ENCODE results near the gene HSBP1L1. TPM values are rescaled to one million over a fixed set of nuclear protein-coding genes. Genes with fewer than 3 reads are reported as not detected.

HSBP1L1 gene
- total RNA-seq, 1 experiment from 2014 or later = 25.7 TPM

GRCh38 chr18:79936641-79937040, 27.8 kb upstream of the HSBP1L1 start:
- no peaks in the 10 kb centered on the region for H3K36me3 ChIP-seq (ENCODE audit: control insufficient read depth, insufficient read depth, low read length)
- no peak for DNase-seq

GRCh38 chr18:79937103-79937860, 27.2 kb upstream of the HSBP1L1 start:
- no peaks in the 10 kb centered on the region for H3K27me3 ChIP-seq (replicated peaks; ENCODE audit: control insufficient read depth, insufficient read depth, low read length)
- no peak for DNase-seq
- POLR2A ChIA-PET = no interaction called here
- Mint-ChIP-seq H3K27ac (ENCODE audit: unreplicated experiment) (no peak overlapping the region), H3K36me3 (ENCODE audit: insufficient read depth, unreplicated experiment) (peaks cover 8% of the 10 kb centered on the region), H3K27me3 (ENCODE audit: insufficient read depth, unreplicated experiment) (no peaks in the 10 kb centered on the region), H3K4me3 (ENCODE audit: unreplicated experiment) (no peak overlapping the region), H3K4me1 (ENCODE audit: low read depth, unreplicated experiment) (peaks cover 7% of the 10 kb centered on the region), H3K9me3 (ENCODE audit: unreplicated experiment) (no peaks in the 10 kb centered on the region)
- CTCF ChIA-PET = interaction anchor here (0.6 kb wide), 1 partner anchor 15 kb away, joined by 4 read pairs; no protein-coding TSS in a partner anchor
- no peak overlapping the region for H3K4me3 ChIP-seq (ENCODE audit: low read depth, low read length)
- H3K9me3 ChIP-seq = no peaks in the 10 kb centered on the region
- BruUV-seq (replicated peaks) = no TSS peak
- peaks cover 6% of the 10 kb centered on the region for H3K4me1 ChIP-seq
- intact Hi-C loops (cut with micrococcal nuclease; ENCODE audit: unreplicated experiment) = no loop called here
- TF ChIP-seq, protein P1, sequence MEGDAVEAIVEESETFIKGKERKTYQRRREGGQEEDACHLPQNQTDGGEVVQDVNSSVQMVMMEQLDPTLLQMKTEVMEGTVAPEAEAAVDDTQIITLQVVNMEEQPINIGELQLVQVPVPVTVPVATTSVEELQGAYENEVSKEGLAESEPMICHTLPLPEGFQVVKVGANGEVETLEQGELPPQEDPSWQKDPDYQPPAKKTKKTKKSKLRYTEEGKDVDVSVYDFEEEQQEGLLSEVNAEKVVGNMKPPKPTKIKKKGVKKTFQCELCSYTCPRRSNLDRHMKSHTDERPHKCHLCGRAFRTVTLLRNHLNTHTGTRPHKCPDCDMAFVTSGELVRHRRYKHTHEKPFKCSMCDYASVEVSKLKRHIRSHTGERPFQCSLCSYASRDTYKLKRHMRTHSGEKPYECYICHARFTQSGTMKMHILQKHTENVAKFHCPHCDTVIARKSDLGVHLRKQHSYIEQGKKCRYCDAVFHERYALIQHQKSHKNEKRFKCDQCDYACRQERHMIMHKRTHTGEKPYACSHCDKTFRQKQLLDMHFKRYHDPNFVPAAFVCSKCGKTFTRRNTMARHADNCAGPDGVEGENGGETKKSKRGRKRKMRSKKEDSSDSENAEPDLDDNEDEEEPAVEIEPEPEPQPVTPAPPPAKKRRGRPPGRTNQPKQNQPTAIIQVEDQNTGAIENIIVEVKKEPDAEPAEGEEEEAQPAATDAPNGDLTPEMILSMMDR (IDR thresholded peaks at IDR 0.05; ENCODE audit: insufficient read depth in 1 of 2, low read depth in 1 of 2, low read length in 1 of 2, severe bottlenecking in 1 of 2, unreplicated experiment in 1 of 2) = no peak
- H3K36me3 ChIP-seq (ENCODE audit: control insufficient read depth, insufficient read depth, low read length) = no peaks in the 10 kb centered on the region

More at GRCh38 chr18:79936641-79937040, 27.8 kb upstream of the HSBP1L1 start:
- POLR2A ChIA-PET = no interaction called here
- Histone ChIP-seq H3K9me3 (no peaks in the 10 kb centered on the region), H3K4me1 (peaks cover 6% of the 10 kb centered on the region), H3K4me3 (ENCODE audit: low read depth, low read length) (no peak overlapping the region), H3K27me3 (replicated peaks; ENCODE audit: control insufficient read depth, insufficient read depth, low read length) (no peaks in the 10 kb centered on the region)
- Mint-ChIP-seq H3K27ac (ENCODE audit: unreplicated experiment) (no peak overlapping the region), H3K4me3 (ENCODE audit: unreplicated experiment) (no peak overlapping the region), H3K27me3 (ENCODE audit: insufficient read depth, unreplicated experiment) (no peaks in the 10 kb centered on the region), H3K36me3 (ENCODE audit: insufficient read depth, unreplicated experiment) (peaks cover 8% of the 10 kb centered on the region), H3K4me1 (ENCODE audit: low read depth, unreplicated experiment) (peaks cover 7% of the 10 kb centered on the region), H3K9me3 (ENCODE audit: unreplicated experiment) (no peaks in the 10 kb centered on the region)
- no TSS peak for BruUV-seq (replicated peaks)
- intact Hi-C loops (cut with micrococcal nuclease; ENCODE audit: unreplicated experiment) = no loop called here
- CTCF ChIA-PET = interaction anchor here (0.6 kb wide), 1 partner anchor 15 kb away, joined by 4 read pairs; no protein-coding TSS in a partner anchor
- TF ChIP-seq, protein P1 (IDR thresholded peaks at IDR 0.05; ENCODE audit: insufficient read depth in 1 of 2, low read depth in 1 of 2, low read length in 1 of 2, severe bottlenecking in 1 of 2, unreplicated experiment in 1 of 2) = no peak

DNA sequence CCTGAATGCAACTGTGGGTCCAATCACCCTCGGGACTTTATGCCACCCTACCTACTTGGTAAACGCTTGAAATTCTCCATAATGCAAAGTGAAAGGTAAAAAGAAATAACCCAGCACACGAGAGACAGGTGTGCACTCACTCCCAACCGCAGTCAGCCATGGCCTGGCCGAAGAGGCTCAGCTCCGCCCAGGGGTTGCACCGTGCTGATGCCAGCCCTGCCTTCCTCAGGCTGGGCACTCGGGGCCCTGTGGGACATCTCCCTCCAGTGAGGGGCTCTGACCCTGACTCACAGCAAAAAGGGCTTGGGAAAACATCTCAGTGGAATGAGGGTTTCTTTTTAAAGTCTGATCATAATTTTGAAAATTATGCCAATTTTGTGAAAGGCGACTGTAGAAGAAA, 26.2 kb upstream of the HSBP1L1 start:
- H3K36me3 Mint-ChIP-seq (ENCODE audit: insufficient read depth, unreplicated experiment) = peaks cover 8% of the 10 kb centered on the region
- no peaks in the 10 kb centered on the region for H3K27me3 ChIP-seq (replicated peaks; ENCODE audit: control insufficient read depth, insufficient read depth, low read length)
- no peak overlapping the region for H3K27ac Mint-ChIP-seq (ENCODE audit: unreplicated experiment)
- no peak for DNase-seq
- TF ChIP-seq, protein P1 (IDR thresholded peaks at IDR 0.05; ENCODE audit: insufficient read depth in 1 of 2, low read depth in 1 of 2, low read length in 1 of 2, severe bottlenecking in 1 of 2, unreplicated experiment in 1 of 2) = no peak
- no TSS peak for BruUV-seq (replicated peaks)
- no peaks in the 10 kb centered on the region for H3K9me3 ChIP-seq
- H3K27me3 Mint-ChIP-seq (ENCODE audit: insufficient read depth, unreplicated experiment) = no peaks in the 10 kb centered on the region
- ChIA-PET POLR2A (no interaction called here), CTCF (no interaction called here)
- peaks cover 7% of the 10 kb centered on the region for H3K4me1 Mint-ChIP-seq (ENCODE audit: low read depth, unreplicated experiment)
- H3K36me3 ChIP-seq (ENCODE audit: control insufficient read depth, insufficient read depth, low read length) = no peaks in the 10 kb centered on the region
- H3K4me3 Mint-ChIP-seq (ENCODE audit: unreplicated experiment) = no peak overlapping the region
- peaks cover 11% of the 10 kb centered on the region for H3K4me1 ChIP-seq
- H3K9me3 Mint-ChIP-seq (ENCODE audit: unreplicated experiment) = no peaks in the 10 kb centered on the region
- H3K4me3 ChIP-seq (ENCODE audit: low read depth, low read length) = no peak overlapping the region
- intact Hi-C loops (cut with micrococcal nuclease; ENCODE audit: unreplicated experiment) = no loop called here

Data from Caco-2 (cell line).